HepG2 (cell line): ENCODE results near the gene ECSCR. TPM values are rescaled to one million over a fixed set of nuclear protein-coding genes. Genes with fewer than 3 reads are reported as not detected.

Source experiments
- AKAP8 ChIP-seq: sonication (generic); formaldehyde crosslinking; IDR thresholded peaks from 2 replicates; pipeline ENCODE4 v1.5.1; 2020; ENCODE audit warnings: mild to moderate bottlenecking, missing genetic modification reagents
- ATF7-NPFF ChIP-seq: sonication (generic); formaldehyde crosslinking; IDR thresholded peaks from 2 replicates; pipeline ENCODE4 v1.8.1; 2023; ENCODE audit warnings: mild to moderate bottlenecking, low read depth, missing genetic modification reagents, moderate library complexity
- CBX5 ChIP-seq: sonication (generic); formaldehyde crosslinking; IDR thresholded peaks from 2 replicates; pipeline ENCODE4 v1.4.0; 2020; ENCODE audit warnings: missing genetic modification reagents, borderline replicate concordance
- ELF4 ChIP-seq: sonication (generic); formaldehyde crosslinking; IDR thresholded peaks from 2 replicates; pipeline ENCODE4 v1.5.0; 2020; ENCODE audit warnings: missing genetic modification reagents, mild to moderate bottlenecking, moderate library complexity, borderline replicate concordance
- MAF1 ChIP-seq: sonication (generic); formaldehyde crosslinking; IDR thresholded peaks from 2 replicates; pipeline ENCODE4 v1.5.0; 2020; ENCODE audit warnings: missing genetic modification reagents, borderline replicate concordance
- NR2F1 ChIP-seq, 2 experiments: fragments of 450-650 bp in 1 of 2; formaldehyde crosslinking in 1 of 2; IDR thresholded peaks; 2 replicates each; pipeline versions ENCODE4 v1.5.0 to v1.6.1; 2016 to 2020; ENCODE audit warnings: mild to moderate bottlenecking in 1 of 2, missing compliant biosample characterization in 1 of 2, missing genetic modification reagents in 1 of 2, moderate library complexity in 1 of 2
- SNAI1 ChIP-seq: sonication (generic); formaldehyde crosslinking; IDR thresholded peaks from 2 replicates; pipeline ENCODE4 v1.5.0; 2020; ENCODE audit warnings: mild to moderate bottlenecking, missing genetic modification reagents, borderline replicate concordance
- TCF7L2 ChIP-seq: IDR thresholded peaks from 2 replicates; pipeline ENCODE4 v1.6.1; 2011; ENCODE audit warnings: mild to moderate bottlenecking, low read depth, low read length, moderate library complexity
- ZBTB1 ChIP-seq: sonication (generic); formaldehyde crosslinking; IDR thresholded peaks from 2 replicates; pipeline ENCODE4 v1.4.0; 2020; ENCODE audit warnings: missing genetic modification reagents, borderline replicate concordance
- ZNF101 ChIP-seq: sonication (generic); formaldehyde crosslinking; IDR thresholded peaks from 2 replicates; pipeline ENCODE4 v1.4.0; 2020; ENCODE audit warnings: mild to moderate bottlenecking, low read depth, missing genetic modification reagents, borderline replicate concordance
- ZNF547 ChIP-seq: sonication (generic); formaldehyde crosslinking; IDR thresholded peaks from 2 replicates; pipeline ENCODE4 v1.5.1; 2020; ENCODE audit warnings: mild to moderate bottlenecking, missing genetic modification reagents
- polyA plus RNA-seq, 8 experiments: library from polyadenylated mRNA; depleted of rRNA in 3 of 8; stranded (reverse) in 7 of 8; unstranded in 1 of 8; fragments of >200 nt; fragmentation: Illumina TruSeq in 4 of 8; extraction: Trizol in 4 of 8; gene quantifications; 2 replicates each; pipeline versions ENCODE4 v1.2.1 to v1.2.3, GENCODE V29; 2011 to 2016; ENCODE audit warnings: low read depth in 4 of 8, missing spikeins in 1 of 8, mixed read lengths in 1 of 8; ENCODE audit not compliant: insufficient read depth in 1 of 8
- total RNA-seq, 5 experiments: library from RNA; depleted of rRNA; stranded (reverse); fragments of >200 nt; fragmentation: Illumina TruSeq; extraction: Trizol; gene quantifications; 2 replicates each; pipeline ENCODE4 v1.2.3, GENCODE V29; 2016; ENCODE audit warnings: low read depth in 1 of 5
- TF ChIP-seq, protein P1 (sequence below): sonication (generic); formaldehyde crosslinking; IDR thresholded peaks from 2 replicates; pipeline ENCODE4 v1.5.0; 2020; ENCODE audit warnings: mild to moderate bottlenecking, missing genetic modification reagents
- TF ChIP-seq, protein P2 (sequence below): sonication (generic); formaldehyde crosslinking; IDR thresholded peaks from 2 replicates; pipeline ENCODE4 v1.8.1; 2023; ENCODE audit warnings: missing genetic modification reagents, mild to moderate bottlenecking, borderline replicate concordance
- TF ChIP-seq, protein P3 (sequence below): IDR thresholded peaks from 2 replicates; pipeline ENCODE4 v1.6.1; 2016; ENCODE audit warnings: mild to moderate bottlenecking, missing biosample characterization, missing genetic modification reagents
- TF ChIP-seq, protein P4 (sequence below): sonication (generic); formaldehyde crosslinking; IDR thresholded peaks from 2 replicates; pipeline ENCODE4 v1.9.0; 2022; ENCODE audit warnings: low read depth, missing genetic modification reagents
- TF ChIP-seq, protein P5 (sequence below): sonication (generic); formaldehyde crosslinking; IDR thresholded peaks from 2 replicates; pipeline ENCODE4 v1.5.0; 2020; ENCODE audit warnings: mild to moderate bottlenecking, low read depth, missing genetic modification reagents, borderline replicate concordance
- TF ChIP-seq, protein P6 (sequence below): sonication (generic); formaldehyde crosslinking; IDR thresholded peaks from 2 replicates; pipeline ENCODE4 v1.5.0; 2020; ENCODE audit warnings: mild to moderate bottlenecking, missing genetic modification reagents, borderline replicate concordance

The ECSCR gene
- total and polyA plus RNA-seq, 2 of the 13 experiments (the other 11 are each of a cell fraction or from before 2014, with no cell fraction given) = 0.18 TPM; not detected in 1

DNA sequence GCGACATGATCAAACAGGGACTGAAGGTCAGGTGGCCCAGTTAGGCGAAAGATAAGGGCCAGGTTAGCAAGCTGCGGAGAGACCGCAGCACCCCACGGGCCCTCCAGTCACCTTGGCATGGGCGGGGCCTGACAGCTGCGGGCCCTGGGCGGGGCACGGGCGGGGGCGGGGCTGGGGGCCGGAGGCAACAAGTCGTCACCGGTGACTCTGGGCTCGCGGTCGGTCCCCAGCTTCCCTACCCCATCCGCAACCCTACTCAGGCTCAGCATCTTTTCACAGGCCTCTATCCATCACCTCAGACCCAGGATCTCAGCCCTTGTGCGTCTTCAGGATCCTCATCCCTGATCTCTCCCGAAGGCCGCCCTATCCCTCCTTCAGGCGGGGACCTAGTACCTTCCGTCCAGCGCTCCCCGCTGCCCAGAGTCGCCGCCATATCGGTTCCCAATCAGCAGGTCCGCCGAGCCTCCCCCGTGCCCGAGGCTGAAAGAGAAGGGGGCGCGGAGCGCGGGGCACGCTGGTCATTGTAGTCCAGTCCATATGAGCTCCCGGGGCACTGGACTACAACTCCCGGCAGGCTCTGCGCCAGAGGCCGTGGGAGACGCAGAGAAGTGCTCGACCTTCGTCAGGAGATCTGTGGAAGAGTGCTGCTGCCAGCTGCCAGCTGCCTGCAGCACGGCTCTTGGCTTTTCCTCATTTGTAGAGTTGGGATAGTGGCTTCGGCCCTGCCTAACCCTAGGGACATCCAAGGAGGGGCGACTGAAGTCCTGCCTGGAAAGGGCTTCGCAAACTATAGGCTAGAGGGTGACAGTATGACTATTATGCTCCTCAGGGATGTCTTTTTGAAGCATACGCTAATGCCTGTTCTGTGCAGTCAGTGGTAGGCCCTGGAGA, 23.3 kb downstream of the ECSCR start, which contains the start of gene DNAJC18 (continued):
- TF ChIP-seq, protein P1, sequence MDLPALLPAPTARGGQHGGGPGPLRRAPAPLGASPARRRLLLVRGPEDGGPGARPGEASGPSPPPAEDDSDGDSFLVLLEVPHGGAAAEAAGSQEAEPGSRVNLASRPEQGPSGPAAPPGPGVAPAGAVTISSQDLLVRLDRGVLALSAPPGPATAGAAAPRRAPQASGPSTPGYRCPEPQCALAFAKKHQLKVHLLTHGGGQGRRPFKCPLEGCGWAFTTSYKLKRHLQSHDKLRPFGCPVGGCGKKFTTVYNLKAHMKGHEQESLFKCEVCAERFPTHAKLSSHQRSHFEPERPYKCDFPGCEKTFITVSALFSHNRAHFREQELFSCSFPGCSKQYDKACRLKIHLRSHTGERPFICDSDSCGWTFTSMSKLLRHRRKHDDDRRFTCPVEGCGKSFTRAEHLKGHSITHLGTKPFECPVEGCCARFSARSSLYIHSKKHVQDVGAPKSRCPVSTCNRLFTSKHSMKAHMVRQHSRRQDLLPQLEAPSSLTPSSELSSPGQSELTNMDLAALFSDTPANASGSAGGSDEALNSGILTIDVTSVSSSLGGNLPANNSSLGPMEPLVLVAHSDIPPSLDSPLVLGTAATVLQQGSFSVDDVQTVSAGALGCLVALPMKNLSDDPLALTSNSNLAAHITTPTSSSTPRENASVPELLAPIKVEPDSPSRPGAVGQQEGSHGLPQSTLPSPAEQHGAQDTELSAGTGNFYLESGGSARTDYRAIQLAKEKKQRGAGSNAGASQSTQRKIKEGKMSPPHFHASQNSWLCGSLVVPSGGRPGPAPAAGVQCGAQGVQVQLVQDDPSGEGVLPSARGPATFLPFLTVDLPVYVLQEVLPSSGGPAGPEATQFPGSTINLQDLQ (CRISPR knock-in tag) = no peak
- TF ChIP-seq, protein P2, sequence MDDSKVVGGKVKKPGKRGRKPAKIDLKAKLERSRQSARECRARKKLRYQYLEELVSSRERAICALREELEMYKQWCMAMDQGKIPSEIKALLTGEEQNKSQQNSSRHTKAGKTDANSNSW = no peak
- TF ChIP-seq, protein P3, sequence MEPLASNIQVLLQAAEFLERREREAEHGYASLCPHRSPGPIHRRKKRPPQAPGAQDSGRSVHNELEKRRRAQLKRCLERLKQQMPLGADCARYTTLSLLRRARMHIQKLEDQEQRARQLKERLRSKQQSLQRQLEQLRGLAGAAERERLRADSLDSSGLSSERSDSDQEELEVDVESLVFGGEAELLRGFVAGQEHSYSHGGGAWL (CRISPR knock-in tag) = 0 out of 2 replicates have a peak, but pooled peaks have one; percentile 20
- TF ChIP-seq, protein P4, sequence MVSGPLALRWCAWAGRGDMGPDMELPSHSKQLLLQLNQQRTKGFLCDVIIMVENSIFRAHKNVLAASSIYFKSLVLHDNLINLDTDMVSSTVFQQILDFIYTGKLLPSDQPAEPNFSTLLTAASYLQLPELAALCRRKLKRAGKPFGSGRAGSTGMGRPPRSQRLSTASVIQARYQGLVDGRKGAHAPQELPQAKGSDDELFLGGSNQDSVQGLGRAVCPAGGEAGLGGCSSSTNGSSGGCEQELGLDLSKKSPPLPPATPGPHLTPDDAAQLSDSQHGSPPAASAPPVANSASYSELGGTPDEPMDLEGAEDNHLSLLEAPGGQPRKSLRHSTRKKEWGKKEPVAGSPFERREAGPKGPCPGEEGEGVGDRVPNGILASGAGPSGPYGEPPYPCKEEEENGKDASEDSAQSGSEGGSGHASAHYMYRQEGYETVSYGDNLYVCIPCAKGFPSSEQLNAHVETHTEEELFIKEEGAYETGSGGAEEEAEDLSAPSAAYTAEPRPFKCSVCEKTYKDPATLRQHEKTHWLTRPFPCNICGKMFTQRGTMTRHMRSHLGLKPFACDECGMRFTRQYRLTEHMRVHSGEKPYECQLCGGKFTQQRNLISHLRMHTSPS = no peak; the same call in 1 of the 2 replicates
- TF ChIP-seq ZNF547 (CRISPR knock-in tag) = peak; percentile 34; the same call in 1 of the 2 replicates
- TF ChIP-seq, protein P5, sequence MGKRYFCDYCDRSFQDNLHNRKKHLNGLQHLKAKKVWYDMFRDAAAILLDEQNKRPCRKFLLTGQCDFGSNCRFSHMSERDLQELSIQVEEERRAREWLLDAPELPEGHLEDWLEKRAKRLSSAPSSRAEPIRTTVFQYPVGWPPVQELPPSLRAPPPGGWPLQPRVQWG (CRISPR knock-in tag) = no peak
- 0 out of 2 replicates have a peak, but pooled peaks have one; percentile 58 for TF ChIP-seq SNAI1
- TF ChIP-seq CBX5 = 0 out of 2 replicates have a peak, but pooled peaks have one; percentile 20
- no peak for TF ChIP-seq ZNF101 (CRISPR knock-in tag)
- TF ChIP-seq ELF4 (CRISPR knock-in tag) = 0 out of 2 replicates have a peak, but pooled peaks have one; percentile 60
- no peak for TF ChIP-seq TCF7L2
- no peak for TF ChIP-seq AKAP8 (CRISPR knock-in tag)
- no peak for TF ChIP-seq MAF1 (CRISPR knock-in tag)
- TF ChIP-seq, protein P6, sequence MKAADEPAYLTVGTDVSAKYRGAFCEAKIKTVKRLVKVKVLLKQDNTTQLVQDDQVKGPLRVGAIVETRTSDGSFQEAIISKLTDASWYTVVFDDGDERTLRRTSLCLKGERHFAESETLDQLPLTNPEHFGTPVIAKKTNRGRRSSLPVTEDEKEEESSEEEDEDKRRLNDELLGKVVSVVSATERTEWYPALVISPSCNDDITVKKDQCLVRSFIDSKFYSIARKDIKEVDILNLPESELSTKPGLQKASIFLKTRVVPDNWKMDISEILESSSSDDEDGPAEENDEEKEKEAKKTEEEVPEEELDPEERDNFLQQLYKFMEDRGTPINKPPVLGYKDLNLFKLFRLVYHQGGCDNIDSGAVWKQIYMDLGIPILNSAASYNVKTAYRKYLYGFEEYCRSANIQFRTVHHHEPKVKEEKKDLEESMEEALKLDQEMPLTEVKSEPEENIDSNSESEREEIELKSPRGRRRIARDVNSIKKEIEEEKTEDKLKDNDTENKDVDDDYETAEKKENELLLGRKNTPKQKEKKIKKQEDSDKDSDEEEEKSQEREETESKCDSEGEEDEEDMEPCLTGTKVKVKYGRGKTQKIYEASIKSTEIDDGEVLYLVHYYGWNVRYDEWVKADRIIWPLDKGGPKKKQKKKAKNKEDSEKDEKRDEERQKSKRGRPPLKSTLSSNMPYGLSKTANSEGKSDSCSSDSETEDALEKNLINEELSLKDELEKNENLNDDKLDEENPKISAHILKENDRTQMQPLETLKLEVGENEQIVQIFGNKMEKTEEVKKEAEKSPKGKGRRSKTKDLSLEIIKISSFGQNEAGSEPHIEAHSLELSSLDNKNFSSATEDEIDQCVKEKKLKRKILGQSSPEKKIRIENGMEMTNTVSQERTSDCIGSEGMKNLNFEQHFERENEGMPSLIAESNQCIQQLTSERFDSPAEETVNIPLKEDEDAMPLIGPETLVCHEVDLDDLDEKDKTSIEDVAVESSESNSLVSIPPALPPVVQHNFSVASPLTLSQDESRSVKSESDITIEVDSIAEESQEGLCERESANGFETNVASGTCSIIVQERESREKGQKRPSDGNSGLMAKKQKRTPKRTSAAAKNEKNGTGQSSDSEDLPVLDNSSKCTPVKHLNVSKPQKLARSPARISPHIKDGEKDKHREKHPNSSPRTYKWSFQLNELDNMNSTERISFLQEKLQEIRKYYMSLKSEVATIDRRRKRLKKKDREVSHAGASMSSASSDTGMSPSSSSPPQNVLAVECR (CRISPR knock-in tag) = peak; percentile 84
- TF ChIP-seq NR2F1 (CRISPR knock-in tag; IDR thresholded peaks at IDR 0.05) = no peak
- no peak for TF ChIP-seq ZBTB1
- TF ChIP-seq ATF7-NPFF = peak; percentile 66; the same call in 1 of the 2 replicates
